Measurements from ENCODE around the gene TRIM67.

- TF ChIP-seq CTCF (IDR thresholded peaks at IDR 0.05; ENCODE audit: poor library complexity) (peak; percentile 95), EZH2 (IDR thresholded peaks at IDR 0.05; ENCODE audit: borderline replicate concordance) (no peak)
These were observed 49.4 kb downstream of the TRIM67 start for GRCh38 chr1:231211005-231211857.

All from hepatocyte (in vitro differentiated cells).